NK-92 (cell line): ENCODE measurements around the gene CSNK2B.
A peak's percentile ranks its signal among the peaks of the same experiment; 100 is the strongest.
"Not testable (repeated sequence)": the region's sequence is repeated elsewhere in the genome, so short reads cannot be mapped to it uniquely, and the experiment has no call there.

Experiments
- DNase-seq: peaks from one replicate; lab custom pipeline; 2025; ENCODE audit not compliant: unreplicated experiment; lab: John Stamatoyannopoulos, UW

The CSNK2B gene

GRCh38 chr6:31687860-31688693 is 22.2 kb downstream of the CSNK2B start:
- no peak for DNase-seq

DNA sequence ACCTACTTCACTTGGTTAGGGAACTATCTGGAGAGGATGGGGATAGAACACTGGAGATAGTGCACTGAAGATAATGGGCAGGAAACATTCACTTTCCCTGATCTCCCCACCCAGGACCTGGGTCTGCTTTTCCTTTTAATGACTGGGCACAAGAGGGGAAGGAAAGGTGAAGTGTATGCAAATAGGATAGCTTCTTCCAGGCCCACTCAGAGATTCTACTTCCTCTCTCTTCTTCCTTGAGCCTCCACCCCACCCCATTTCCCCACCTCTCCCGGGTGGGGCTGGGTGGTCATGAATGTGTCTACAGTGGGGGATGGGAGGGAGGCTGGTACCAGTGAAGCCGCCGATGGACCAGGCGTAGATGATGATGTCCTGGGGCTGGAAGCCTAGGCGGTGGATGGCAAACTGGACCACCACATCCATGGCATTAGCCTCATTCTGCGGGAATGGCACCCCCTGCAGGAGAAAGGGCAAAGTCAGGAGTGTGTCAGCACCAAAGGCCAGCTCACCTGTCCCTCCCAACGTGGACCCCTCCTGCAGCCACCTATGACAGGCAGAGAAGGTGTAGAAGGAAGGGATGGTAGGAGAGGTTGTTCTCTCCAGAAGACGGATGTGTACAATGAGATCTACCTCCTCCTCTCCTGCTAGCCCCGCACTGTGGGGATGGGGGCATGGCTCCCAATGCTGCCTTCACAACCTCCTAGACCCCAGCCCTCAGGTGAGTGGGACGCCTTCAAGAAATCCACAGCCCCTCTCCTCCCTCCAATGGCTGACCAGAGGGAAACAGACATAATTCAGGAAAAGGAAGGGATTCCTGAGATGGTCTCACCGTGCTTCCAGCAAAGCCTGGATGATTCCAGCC is 23.6 kb downstream of the CSNK2B start:
- no peak for DNase-seq

GRCh38 chr6:31690231-31691077 is 24.6 kb downstream of the CSNK2B start:
- DNase-seq: no peak

GRCh38 chr6:31691078-31691463 is 25.2 kb downstream of the CSNK2B start:
- DNase-seq: no peak

GRCh38 chr6:31691564-31692108 is 25.8 kb downstream of the CSNK2B start:
- no peak for DNase-seq

GRCh38 chr6:31692353-31692752 is 26.5 kb downstream of the CSNK2B start:
- DNase-seq: no peak

DNA sequence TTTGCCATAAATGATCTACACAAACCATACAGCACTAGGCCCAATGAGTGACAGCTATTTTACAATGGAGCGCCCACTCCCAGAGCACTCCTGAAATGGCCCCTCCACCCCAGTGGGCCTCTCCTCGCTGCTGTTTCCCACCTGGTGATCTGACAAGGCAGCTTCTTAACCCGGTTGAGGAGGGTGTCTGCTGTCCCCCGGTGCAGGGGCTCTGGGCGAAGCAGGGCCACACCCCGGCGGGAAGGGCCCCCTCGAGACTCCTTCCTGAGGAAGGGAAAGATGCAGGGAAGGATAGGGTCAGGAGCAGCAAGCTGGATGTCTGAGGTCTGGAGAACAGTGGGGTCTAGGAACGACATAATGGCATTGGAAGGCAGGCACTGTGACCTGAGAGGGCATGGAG is 27.0 kb downstream of the CSNK2B start:
- no peak for DNase-seq

- no peak for DNase-seq
Measured at GRCh38 chr6:31693535-31693934, 27.7 kb downstream of the CSNK2B start.

- no peak for DNase-seq
Measured at GRCh38 chr6:31697555-31697954, 31.7 kb downstream of the CSNK2B start.

DNA sequence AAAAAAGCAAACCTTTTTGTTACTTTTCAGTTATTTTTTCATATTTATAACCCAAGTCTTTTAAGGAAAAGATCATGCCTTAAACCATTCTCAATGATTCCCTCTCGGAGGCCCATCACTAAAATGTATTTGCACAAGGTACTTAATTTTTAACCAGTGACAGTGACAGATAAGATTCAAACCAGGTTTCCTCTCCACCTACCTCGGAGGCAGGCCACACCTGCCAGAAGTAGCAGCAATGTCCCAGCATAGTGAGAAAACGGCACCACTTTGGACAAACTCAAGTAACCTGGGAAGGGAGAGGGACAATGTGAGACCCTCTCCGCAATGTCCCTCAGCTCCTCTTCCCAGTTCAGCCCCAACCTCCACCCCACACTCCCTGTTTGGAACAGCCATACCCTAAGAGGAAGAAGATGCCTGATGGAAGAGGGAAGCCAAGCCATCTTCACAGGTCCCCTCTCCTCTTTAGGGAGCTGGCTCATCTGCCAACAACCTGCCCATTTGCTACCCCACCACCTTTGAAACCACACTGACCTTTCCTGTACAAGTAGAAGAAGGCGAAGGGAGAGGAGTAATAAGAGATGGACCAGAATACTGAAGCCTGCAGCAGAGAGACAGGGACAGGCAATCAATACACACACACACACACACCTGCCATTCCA is 35.0 kb downstream of the CSNK2B start:
- DNase-seq: no peak

DNA sequence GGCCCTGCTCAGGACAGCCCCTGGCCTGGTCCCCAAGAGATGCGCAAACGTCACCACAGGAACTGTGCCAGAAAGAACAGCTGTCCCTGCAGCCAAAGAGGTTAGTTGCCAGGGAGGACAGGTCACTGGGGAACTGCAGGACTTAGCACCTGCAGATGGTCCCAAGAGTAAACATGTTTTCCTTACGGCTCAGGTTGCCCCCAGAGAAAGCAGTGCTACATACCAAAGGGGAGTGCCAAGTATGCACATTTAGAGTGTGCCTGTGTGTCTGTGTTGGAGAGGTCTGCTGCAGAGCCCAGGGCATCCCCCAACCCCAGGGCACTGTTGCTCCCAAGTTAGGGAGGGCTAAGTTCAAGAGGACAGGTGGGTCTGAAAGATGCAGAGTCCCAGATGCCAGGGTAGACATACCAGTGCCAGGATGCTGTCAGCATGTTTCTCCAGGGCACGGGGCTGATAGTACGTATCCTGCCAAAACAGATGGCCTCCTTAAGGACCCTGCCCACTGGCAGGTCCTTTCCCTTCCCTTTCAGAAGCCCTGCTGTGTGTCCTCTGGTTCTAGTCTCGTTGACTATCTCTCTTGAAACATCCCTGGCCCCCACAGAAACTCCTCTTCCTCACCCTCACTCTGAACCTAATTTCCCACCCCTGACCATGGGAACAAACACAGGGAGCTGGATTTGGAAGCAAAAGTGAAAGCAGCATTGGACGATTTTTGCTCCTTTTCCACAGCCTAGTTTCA is 36.0 kb downstream of the CSNK2B start:
- DNase-seq: no peak

DNA sequence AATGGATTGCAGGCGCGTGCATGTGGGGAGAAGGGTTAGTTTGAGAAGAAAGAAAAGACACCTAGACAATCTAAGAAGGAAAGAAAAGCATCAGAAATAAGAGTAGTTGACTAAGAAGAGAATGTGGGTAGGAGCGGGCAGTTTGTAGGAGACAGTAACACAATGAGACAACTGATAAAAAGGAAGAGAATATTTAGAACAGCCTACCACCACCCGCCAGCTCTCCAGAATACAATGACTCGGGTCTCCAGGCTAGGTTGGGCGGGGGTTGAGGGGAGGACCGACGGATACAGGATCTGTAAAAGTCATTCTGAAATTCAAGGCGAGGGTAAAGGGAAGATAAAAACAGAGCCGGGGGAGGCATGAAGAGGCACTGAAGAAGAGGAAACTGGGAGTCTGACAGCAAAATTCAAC is 36.5 kb downstream of the CSNK2B start:
- no peak for DNase-seq

- peak; percentile 84 for DNase-seq
Measured at GRCh38 chr6:31702819-31703716, 37.2 kb downstream of the CSNK2B start, which contains the start of gene ABHD16A. Gene ABHD16A, minus strand, starts transcription at chr6:31703324. Its CDS starts 43 bp downstream, at chr6:31703281.

- DNase-seq: no peak
Measured at GRCh38 chr6:31705931-31706330, 40.1 kb downstream of the CSNK2B start.

DNA sequence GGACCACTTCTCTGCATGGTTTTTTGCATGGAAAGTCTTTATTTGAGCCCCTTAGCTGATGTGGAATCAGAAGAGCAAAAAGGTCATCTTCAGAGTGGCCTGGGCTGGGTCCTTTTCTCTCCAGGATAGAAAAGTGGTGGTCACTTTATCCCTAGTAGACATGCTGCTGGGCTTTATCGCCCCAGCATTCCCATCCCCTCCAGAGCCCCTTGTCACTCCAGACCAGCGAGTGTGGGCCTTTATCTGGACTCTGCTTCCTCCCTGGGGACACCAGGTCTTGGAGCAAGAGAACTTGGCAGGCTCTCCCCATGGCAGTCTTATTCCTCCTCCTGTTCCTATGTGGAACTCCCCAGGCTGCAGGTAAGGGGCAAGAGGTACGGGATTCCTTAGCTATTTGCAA is 40.7 kb downstream of the CSNK2B start, which contains the start of gene LY6G6F:
Gene LY6G6F (plus strand): TSS at position 268 of the 400 bp plus-strand sequence. CDS start 41 bp downstream, at position 309.
- no peak for DNase-seq

DNA sequence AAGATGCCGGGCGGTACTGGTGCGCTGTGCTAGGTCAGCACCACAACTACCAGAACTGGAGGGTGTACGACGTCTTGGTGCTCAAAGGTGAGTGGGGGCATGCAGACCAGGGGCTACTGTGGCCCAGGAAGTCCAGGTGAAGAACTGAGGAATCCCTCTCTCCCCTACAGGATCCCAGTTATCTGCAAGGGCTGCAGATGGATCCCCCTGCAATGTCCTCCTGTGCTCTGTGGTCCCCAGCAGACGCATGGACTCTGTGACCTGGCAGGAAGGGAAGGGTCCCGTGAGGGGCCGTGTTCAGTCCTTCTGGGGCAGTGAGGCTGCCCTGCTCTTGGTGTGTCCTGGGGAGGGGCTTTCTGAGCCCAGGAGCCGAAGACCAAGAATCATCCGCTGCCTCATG is 41.8 kb downstream of the CSNK2B start:
- no peak for DNase-seq

- DNase-seq: no peak
Measured at GRCh38 chr6:31708224-31708623, 42.3 kb downstream of the CSNK2B start.

DNA sequence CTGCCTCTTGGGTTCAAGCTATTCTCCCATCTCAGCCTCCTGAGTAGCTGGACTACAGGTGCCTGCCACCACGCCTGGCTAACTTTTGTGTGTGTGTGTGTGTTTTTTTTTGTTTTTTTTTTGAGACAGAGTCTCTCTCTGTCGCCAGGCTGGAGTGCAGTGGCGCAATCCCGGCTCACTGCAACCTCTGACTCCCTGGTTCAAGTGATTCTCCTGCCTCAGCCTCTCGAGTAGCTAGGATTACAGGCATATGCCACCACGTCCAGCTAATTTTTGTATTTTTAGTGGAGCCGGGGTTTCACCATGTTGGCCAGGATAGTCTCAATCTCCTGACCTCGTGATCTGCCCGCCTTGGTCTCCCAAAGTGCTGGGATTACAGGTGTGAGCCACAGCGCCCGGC is 43.3 kb downstream of the CSNK2B start:
- not testable (repeated sequence) for DNase-seq
